Prostate gland (tissue), 2 donors: ENCODE measurements around the gene NCOA4. TPM values are rescaled to one million over a fixed set of nuclear protein-coding genes. Genes with fewer than 3 reads are reported as not detected.

Experiments used
- DNase-seq: peaks from one replicate; pipeline ENCODE4 v3.0.0-alpha.2; 2019; ENCODE audit warnings: low spot score
- H3K27ac ChIP-seq, 2 donors: fragments of 200-600 bp; sonication (generic); 2 replicates each; pipeline ENCODE4 v1.5.1; 2017 to 2019
- H3K27me3 ChIP-seq: fragments of 200-600 bp; sonication (generic); replicated peaks from 2 replicates; pipeline ENCODE4 v1.5.1; 2019; ENCODE audit not compliant: insufficient read depth
- H3K36me3 ChIP-seq, 2 donors: fragments of 200-600 bp; sonication (generic); 1 replicate in 1 of 2; 2 replicates in 1 of 2; pipeline versions ENCODE4 v1.5.1 to v1.8.1; 2017 to 2019
- H3K4me1 ChIP-seq: fragments of 200-600 bp; sonication (generic); replicated peaks from 2 replicates; pipeline ENCODE4 v1.5.1; 2019
- H3K4me3 ChIP-seq, 2 donors: fragments of 200-600 bp; sonication (generic); 2 replicates each; pipeline ENCODE4 v1.5.1; 2017 to 2019
- H3K9me3 ChIP-seq: fragments of 200-600 bp; sonication (generic); 2 replicates; pipeline ENCODE4 v1.5.1; 2017
- CTCF ChIP-seq, 4 experiments: fragments of 200-600 bp in 2 of 4; fragments of 450-650 bp in 2 of 4; sonication (generic) in 2 of 4; IDR thresholded peaks; 1 replicate in 3 of 4; 2 replicates in 1 of 4; pipeline ENCODE4 v1.5.1; 2016 to 2019; ENCODE audit warnings: antibody characterized with exemption in 4 of 4, mild to moderate bottlenecking in 2 of 4, moderate library complexity in 2 of 4
- POLR2A ChIP-seq: fragments of 450-650 bp; IDR thresholded peaks from one replicate; pipeline ENCODE4 v1.6.1; 2016; ENCODE audit warnings: antibody characterized with exemption, mild to moderate bottlenecking
- POLR2AphosphoS5 ChIP-seq: sonication (generic); formaldehyde crosslinking; IDR thresholded peaks from one replicate; pipeline ENCODE4 v1.6.1; 2017; ENCODE audit warnings: antibody characterized with exemption
- WGBS: methylation state at CpG from one replicate; pipeline ENCODE4 v1.1.5; 2018; 5-methylcytosine and 5-hydroxymethylcytosine counted together
- intact Hi-C: fragments of 100-400 bp; cut with DNase I; formaldehyde crosslinking; loops from one replicate; pipeline ENCODE4 v1.14.2; 2022
- total RNA-seq, 2 donors: library from RNA; depleted of rRNA; stranded (reverse); fragments of >200 nt; gene quantifications; one replicate each; pipeline ENCODE4 v1.1.0, GENCODE V29; 2016

The NCOA4 gene
- total RNA-seq, 2 donors from 2014 or later = 131 to 434 TPM

GRCh38 chr10:46018453-46019176 is 11.8 kb downstream of the NCOA4 start:
- Histone ChIP-seq H3K36me3 (no peaks in the 10 kb centered on the region), H3K4me1 (no peaks in the 10 kb centered on the region), H3K4me3 (no peak overlapping the region), H3K27me3 (no peaks in the 10 kb centered on the region), H3K27ac (no peak overlapping the region), H3K9me3 (no peaks in the 10 kb centered on the region)
- TF ChIP-seq POLR2A (no peak), CTCF (IDR thresholded peaks at IDR 0.05) (no peak), POLR2AphosphoS5 (no peak)
- DNase-seq = no peak
- intact Hi-C loops = no loop called here
- WGBS = 65% methylated on average over 2 of the region's 2 CpGs

- H3K27ac ChIP-seq = no peak overlapping the region
- WGBS = 81% methylated on average over 2 of the region's 2 CpGs
- H3K4me3 ChIP-seq = no peak overlapping the region
- H3K9me3 ChIP-seq = no peaks in the 10 kb centered on the region
- no peaks in the 10 kb centered on the region for H3K27me3 ChIP-seq
- intact Hi-C loops = no loop called here
- H3K4me1 ChIP-seq = no peaks in the 10 kb centered on the region
- TF ChIP-seq POLR2A (no peak), CTCF (IDR thresholded peaks at IDR 0.05) (no peak), POLR2AphosphoS5 (no peak)
- no peaks in the 10 kb centered on the region for H3K36me3 ChIP-seq
- no peak for DNase-seq
Observed at GRCh38 chr10:46017733-46018132, 12.7 kb downstream of the NCOA4 start.

- intact Hi-C loops = no loop called here
- TF ChIP-seq CTCF (IDR thresholded peaks at IDR 0.05) (no peak), POLR2AphosphoS5 (no peak), POLR2A (no peak)
- Histone ChIP-seq H3K27me3 (no peaks in the 10 kb centered on the region), H3K9me3 (no peaks in the 10 kb centered on the region), H3K4me3 (no peak overlapping the region), H3K27ac (no peak overlapping the region), H3K4me1 (no peaks in the 10 kb centered on the region), H3K36me3 (no peaks in the 10 kb centered on the region)
- 58% methylated on average over 1 of the region's 1 CpG for WGBS
- DNase-seq = no peak
Observed at GRCh38 chr10:46016811-46017210, 13.6 kb downstream of the NCOA4 start.

GRCh38 chr10:46016190-46016589 is 14.2 kb downstream of the NCOA4 start:
- TF ChIP-seq POLR2AphosphoS5 (no peak), POLR2A (no peak), CTCF (IDR thresholded peaks at IDR 0.05) (no peak)
- intact Hi-C loops = no loop called here
- H3K36me3 ChIP-seq = no peaks in the 10 kb centered on the region
- no peak for DNase-seq
- no peaks in the 10 kb centered on the region for H3K9me3 ChIP-seq
- H3K4me1 ChIP-seq = no peaks in the 10 kb centered on the region
- 98% methylated on average over 5 of the region's 5 CpGs for WGBS
- no peak overlapping the region for H3K4me3 ChIP-seq
- no peaks in the 10 kb centered on the region for H3K27me3 ChIP-seq
- no peak overlapping the region for H3K27ac ChIP-seq
